GM23248 (cell line): ENCODE results near the gene SGCG.

Source experiments
- EZH2 ChIP-seq: fragments of 200-600 bp; sonication (generic); IDR thresholded peaks from 2 replicates; pipeline ENCODE4 v1.6.1; 2018; ENCODE audit warnings: antibody characterized with exemption, mild to moderate bottlenecking; ENCODE audit not compliant: insufficient read depth, poor library complexity, severe bottlenecking
- EZH2phosphoT487 ChIP-seq: fragments of 200-600 bp; sonication (generic); IDR thresholded peaks from 2 replicates; pipeline ENCODE4 v1.6.1; 2018; ENCODE audit warnings: antibody characterized with exemption, moderate library complexity, mild to moderate bottlenecking, low read depth; ENCODE audit not compliant: insufficient read depth

DNA sequence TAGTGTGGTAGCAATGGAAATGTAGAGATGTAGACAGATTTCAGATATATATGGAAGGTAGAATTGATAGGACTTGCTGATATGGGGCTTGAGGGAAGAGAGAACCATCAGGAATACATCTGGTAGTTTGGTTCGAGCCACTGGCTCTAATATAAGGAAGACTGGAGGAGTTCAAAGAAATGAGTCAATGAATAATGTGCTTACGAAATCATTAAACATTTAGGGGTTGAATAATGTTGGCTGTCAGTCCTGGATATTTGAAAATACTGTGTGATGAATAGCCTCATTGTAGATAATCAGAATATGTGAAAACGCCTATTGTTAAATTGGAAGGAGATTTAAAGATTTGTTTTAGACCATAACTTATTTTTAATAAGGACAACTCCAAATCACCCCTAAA lies 21.6 kb downstream of the SGCG start:
- no peak for TF ChIP-seq EZH2
- no peak for TF ChIP-seq EZH2phosphoT487
